SH-SY5Y (cell line): Measurements from ENCODE around the gene LRP1-AS.

Experiments used
- GATA2 ChIP-seq: IDR thresholded peaks from 2 replicates; pipeline ENCODE4 v1.6.1; 2011; ENCODE audit warnings: mild to moderate bottlenecking, low read depth, low read length
- GATA3 ChIP-seq: IDR thresholded peaks from 2 replicates; pipeline ENCODE4 v1.6.1; 2011; ENCODE audit warnings: low read depth, mild to moderate bottlenecking, low read length, moderate library complexity

- TF ChIP-seq GATA2 (no peak), GATA3 (no peak)
Observed at GRCh38 chr12:57154804-57155434, 7.5 kb upstream of the LRP1-AS start.
